HG03039 (cell line): ENCODE results near the gene FHDC1.

Source experiments
- ATAC-seq: cut with Tn5 transposase; IDR thresholded peaks from one replicate; pipeline ENCODE4 v1.9.1; 2021; ENCODE audit warnings: mild to moderate bottlenecking, moderate library complexity; ENCODE audit not compliant: unreplicated experiment

FHDC1 gene

GRCh38 chr4:152929888-152930287 lies 6.2 kb upstream of the FHDC1 start:
- no peak for ATAC-seq

GRCh38 chr4:152935143-152935542 lies 980 bp upstream of the FHDC1 start:
- no peak for ATAC-seq

GRCh38 chr4:152936446-152937335 lies 568 bp downstream of the FHDC1 start:
- ATAC-seq, result no peak

- ATAC-seq, result no peak
Observed at GRCh38 chr4:152937336-152938236, 1.5 kb downstream of the FHDC1 start.

GRCh38 chr4:152938237-152938947 lies 2.3 kb downstream of the FHDC1 start:
- no peak for ATAC-seq

GRCh38 chr4:152939621-152940020 lies 3.5 kb downstream of the FHDC1 start:
- ATAC-seq, result no peak

GRCh38 chr4:152940461-152940860 lies 4.3 kb downstream of the FHDC1 start:
- no peak for ATAC-seq

- ATAC-seq, result no peak
Observed at GRCh38 chr4:152941411-152941810, 5.3 kb downstream of the FHDC1 start.

GRCh38 chr4:152942346-152942745 lies 6.2 kb downstream of the FHDC1 start:
- no peak for ATAC-seq

- no peak for ATAC-seq
Observed at GRCh38 chr4:152943672-152944071, 7.5 kb downstream of the FHDC1 start.

GRCh38 chr4:152944666-152945320 lies 8.7 kb downstream of the FHDC1 start:
- no peak for ATAC-seq

GRCh38 chr4:152945639-152946038 lies 9.5 kb downstream of the FHDC1 start:
- ATAC-seq, result no peak

GRCh38 chr4:152946446-152946845 lies 10.3 kb downstream of the FHDC1 start:
- no peak for ATAC-seq

- ATAC-seq, result no peak
Observed at GRCh38 chr4:152947311-152947710, 11.2 kb downstream of the FHDC1 start.

- no peak for ATAC-seq
Observed at GRCh38 chr4:152949930-152950329, 13.8 kb downstream of the FHDC1 start.

GRCh38 chr4:152950402-152951274 lies 14.5 kb downstream of the FHDC1 start:
- ATAC-seq, result no peak

- no peak for ATAC-seq
Observed at GRCh38 chr4:152951348-152951747, 15.2 kb downstream of the FHDC1 start.

- ATAC-seq, result no peak
Observed at GRCh38 chr4:152953514-152953913, 17.4 kb downstream of the FHDC1 start.

GRCh38 chr4:152954741-152955140 lies 18.6 kb downstream of the FHDC1 start:
- no peak for ATAC-seq

GRCh38 chr4:152956147-152956546 lies 20.0 kb downstream of the FHDC1 start:
- ATAC-seq, result no peak
